Measurements from ENCODE around the gene PHC1.
A peak's percentile ranks its signal among the peaks of the same experiment; 100 is the strongest.
"Not testable (repeated sequence)": the region's sequence is repeated elsewhere in the genome, so short reads cannot be mapped to it uniquely, and the experiment has no call there.

Gene PHC1

DNA sequence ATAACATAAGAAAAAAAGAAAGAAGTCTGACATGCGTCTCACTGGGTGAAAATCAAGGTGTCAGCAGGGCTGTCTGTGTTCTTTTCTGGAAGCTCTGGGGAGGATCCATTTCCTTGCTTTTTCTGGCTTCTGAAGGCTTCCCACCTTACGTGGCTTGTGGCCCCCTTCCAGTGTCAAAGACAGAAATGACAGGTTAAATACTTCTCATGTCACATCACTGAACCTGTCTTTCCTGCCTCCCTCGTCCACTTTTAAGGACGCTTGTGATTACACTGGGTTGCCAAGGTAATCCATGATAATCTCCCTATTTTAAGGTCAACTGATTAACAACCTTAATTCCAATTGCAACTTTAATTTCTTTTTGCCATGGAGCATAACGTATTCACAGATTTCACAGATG, 4.6 kb upstream of the PHC1 start:
- Histone ChIP-seq H3K36me3 (ENCODE audit: control insufficient read depth in 2 of 2, insufficient read depth in 2 of 2, low read length in 2 of 2) (no peaks in the 10 kb centered on the region), H3K9ac (ENCODE audit: low read length in 2 of 2) (no peak overlapping the region), H3K4me1 (ENCODE audit: control insufficient read depth, insufficient read depth, low read length) (peaks cover 9% of the 10 kb centered on the region), H3K4me3 (ENCODE audit: low read length in 2 of 2) (no peak overlapping the region), H3K27me3 (ENCODE audit: control insufficient read depth in 1 of 2, insufficient read depth in 2 of 2, low read length in 2 of 2) (no peaks in the 10 kb centered on the region), H3K27ac (ENCODE audit: low read length) (no peak overlapping the region), H3K9me3 (ENCODE audit: control insufficient read depth in 2 of 2, low read length in 2 of 2) (no peaks in the 10 kb centered on the region)

GRCh38 chr12:8911606-8912268, 2.6 kb upstream of the PHC1 start:
- Histone ChIP-seq H3K9me3 (ENCODE audit: control insufficient read depth in 2 of 2, low read length in 2 of 2) (no peaks in the 10 kb centered on the region), H3K9ac (ENCODE audit: low read length in 2 of 2) (no peak overlapping the region), H3K27ac (ENCODE audit: low read length) (no peak overlapping the region), H3K4me3 (ENCODE audit: low read length in 2 of 2) (no peak overlapping the region), H3K27me3 (ENCODE audit: control insufficient read depth in 1 of 2, insufficient read depth in 2 of 2, low read length in 2 of 2) (no peaks in the 10 kb centered on the region), H3K36me3 (ENCODE audit: control insufficient read depth in 2 of 2, insufficient read depth in 2 of 2, low read length in 2 of 2) (no peaks in the 10 kb centered on the region), H3K4me1 (ENCODE audit: control insufficient read depth, insufficient read depth, low read length) (peaks cover 10% of the 10 kb centered on the region)

- Histone ChIP-seq H3K27me3 (ENCODE audit: control insufficient read depth in 1 of 2, insufficient read depth in 2 of 2, low read length in 2 of 2) (no peaks in the 10 kb centered on the region), H3K4me3 (ENCODE audit: low read length in 2 of 2) (peak overlapping the region in 1 of 2 donors; percentile 77), H3K36me3 (ENCODE audit: control insufficient read depth in 2 of 2, insufficient read depth in 2 of 2, low read length in 2 of 2) (peaks cover 0 to 3% of the 10 kb centered on the region in 2 donors), H3K9me3 (ENCODE audit: control insufficient read depth in 2 of 2, low read length in 2 of 2) (no peaks in the 10 kb centered on the region), H3K4me1 (ENCODE audit: control insufficient read depth, insufficient read depth, low read length) (peaks cover 10% of the 10 kb centered on the region), H3K9ac (ENCODE audit: low read length in 2 of 2) (peak overlapping the region; percentile 71 to 84), H3K27ac (ENCODE audit: low read length) (peak overlapping the region; percentile 91)
Observed at GRCh38 chr12:8912914-8913313, 1.4 kb upstream of the PHC1 start.

DNA sequence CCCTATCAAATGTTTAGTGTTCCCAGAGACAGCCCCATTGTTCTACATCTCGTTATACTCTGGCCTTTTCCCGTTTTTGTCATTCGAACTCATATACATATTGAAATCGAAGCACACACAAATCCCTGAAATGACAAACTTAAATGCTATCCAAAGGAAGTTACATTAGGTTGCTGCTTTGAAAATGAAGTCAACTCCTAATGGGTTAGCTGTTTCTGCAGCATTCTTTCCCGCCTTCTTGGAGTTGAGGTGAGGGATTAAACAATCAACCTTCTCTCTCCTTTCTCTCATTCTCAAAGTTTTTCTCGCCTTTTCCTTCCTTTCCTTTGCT, 642 bp upstream of the PHC1 start:
- no peaks in the 10 kb centered on the region for H3K27me3 ChIP-seq (ENCODE audit: control insufficient read depth in 1 of 2, insufficient read depth in 2 of 2, low read length in 2 of 2)
- no peaks in the 10 kb centered on the region for H3K9me3 ChIP-seq (ENCODE audit: control insufficient read depth in 2 of 2, low read length in 2 of 2)
- peak overlapping the region; percentile 91 for H3K27ac ChIP-seq (ENCODE audit: low read length)
- H3K9ac ChIP-seq (ENCODE audit: low read length in 2 of 2): peak overlapping the region; percentile 71 to 84
- peak overlapping the region; percentile 77 to 81 for H3K4me3 ChIP-seq (ENCODE audit: low read length in 2 of 2)
- peaks cover 2 to 5% of the 10 kb centered on the region in 2 donors for H3K36me3 ChIP-seq (ENCODE audit: control insufficient read depth in 2 of 2, insufficient read depth in 2 of 2, low read length in 2 of 2)
- H3K4me1 ChIP-seq (ENCODE audit: control insufficient read depth, insufficient read depth, low read length): peaks cover 10% of the 10 kb centered on the region

DNA sequence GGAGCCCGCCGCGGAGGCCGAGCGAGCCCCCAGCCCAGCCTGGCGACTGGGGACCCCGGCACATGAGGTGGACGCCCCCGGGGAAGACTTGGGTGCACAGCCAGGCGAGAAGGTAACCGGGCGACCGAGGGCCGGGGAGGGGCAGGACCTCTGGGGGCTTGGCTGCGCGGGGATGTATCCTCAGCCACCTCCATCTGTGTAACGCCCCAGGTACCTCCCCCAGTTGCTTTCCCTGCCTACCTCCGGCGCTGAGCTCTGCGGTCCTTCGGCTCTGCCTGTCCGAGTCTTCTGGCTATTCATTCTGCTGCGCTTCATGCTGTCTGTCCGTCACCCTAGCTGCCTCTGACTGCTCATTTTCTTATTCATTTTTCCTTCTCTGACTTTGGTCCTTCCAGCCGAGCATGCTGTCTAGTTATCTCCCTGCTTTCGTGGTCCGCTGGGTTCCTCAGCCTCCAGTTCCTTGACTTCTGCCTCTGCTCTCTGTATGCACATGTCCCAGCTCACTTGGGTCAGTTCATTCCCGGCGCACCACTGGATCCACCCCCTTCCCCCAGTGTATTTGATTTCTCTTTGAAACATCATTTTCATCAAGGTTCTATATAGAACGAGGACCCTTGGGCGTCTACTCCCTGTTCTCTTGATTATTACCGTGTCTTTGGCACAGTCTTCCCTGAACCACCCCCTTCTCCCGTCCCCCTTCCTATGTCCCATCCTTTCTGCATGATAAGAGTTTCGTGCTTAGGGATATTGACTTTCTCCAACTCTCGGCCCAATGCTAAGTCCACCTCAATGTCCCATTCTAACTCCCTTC, 612 bp downstream of the PHC1 start:
- Histone ChIP-seq H3K4me1 (ENCODE audit: control insufficient read depth, insufficient read depth, low read length) (peaks cover 10% of the 10 kb centered on the region), H3K36me3 (ENCODE audit: control insufficient read depth in 2 of 2, insufficient read depth in 2 of 2, low read length in 2 of 2) (peaks cover 4 to 9% of the 10 kb centered on the region in 2 donors), H3K27me3 (ENCODE audit: control insufficient read depth in 1 of 2, insufficient read depth in 2 of 2, low read length in 2 of 2) (no peaks in the 10 kb centered on the region), H3K9ac (ENCODE audit: low read length in 2 of 2) (peak overlapping the region; percentile 65 to 79), H3K4me3 (ENCODE audit: low read length in 2 of 2) (peak overlapping the region; percentile 87 to 89), H3K27ac (ENCODE audit: low read length) (peak overlapping the region; percentile 25), H3K9me3 (ENCODE audit: control insufficient read depth in 2 of 2, low read length in 2 of 2) (no peaks in the 10 kb centered on the region)

- H3K27me3 ChIP-seq (ENCODE audit: control insufficient read depth in 1 of 2, insufficient read depth in 2 of 2, low read length in 2 of 2): no peaks in the 10 kb centered on the region
- peaks cover 10% of the 10 kb centered on the region for H3K4me1 ChIP-seq (ENCODE audit: control insufficient read depth, insufficient read depth, low read length)
- peaks cover 12 to 13% of the 10 kb centered on the region in 2 donors for H3K36me3 ChIP-seq (ENCODE audit: control insufficient read depth in 2 of 2, insufficient read depth in 2 of 2, low read length in 2 of 2)
- peak overlapping the region in 1 of 2 donors; percentile 65 for H3K9ac ChIP-seq (ENCODE audit: low read length in 2 of 2)
- no peak overlapping the region for H3K4me3 ChIP-seq (ENCODE audit: low read length in 2 of 2)
- no peaks in the 10 kb centered on the region for H3K9me3 ChIP-seq (ENCODE audit: control insufficient read depth in 2 of 2, low read length in 2 of 2)
- H3K27ac ChIP-seq (ENCODE audit: low read length): no peak overlapping the region
Observed at GRCh38 chr12:8916154-8916553, 1.8 kb downstream of the PHC1 start.

DNA sequence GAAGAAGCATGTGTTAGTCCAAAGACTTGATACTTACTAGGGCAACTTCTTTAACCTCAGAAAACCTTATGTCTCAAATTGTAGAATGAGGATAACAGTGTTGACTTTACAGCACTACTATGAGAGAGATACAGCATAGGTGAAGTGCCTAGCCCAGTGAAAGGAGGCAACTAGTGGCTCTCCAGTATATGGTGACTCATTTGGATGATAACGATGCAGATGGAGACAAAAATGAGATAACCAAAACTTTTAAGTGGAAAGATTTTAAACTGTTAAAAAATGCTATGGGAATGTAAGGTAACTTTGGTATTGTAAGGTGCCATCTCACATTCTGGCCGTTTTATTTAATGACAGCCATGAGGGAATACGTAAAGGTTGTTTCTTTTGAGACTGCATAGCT, 2.7 kb downstream of the PHC1 start:
- peaks cover 10% of the 10 kb centered on the region for H3K4me1 ChIP-seq (ENCODE audit: control insufficient read depth, insufficient read depth, low read length)
- H3K9me3 ChIP-seq (ENCODE audit: control insufficient read depth in 2 of 2, low read length in 2 of 2): no peaks in the 10 kb centered on the region
- H3K4me3 ChIP-seq (ENCODE audit: low read length in 2 of 2): no peak overlapping the region
- no peak overlapping the region for H3K27ac ChIP-seq (ENCODE audit: low read length)
- H3K27me3 ChIP-seq (ENCODE audit: control insufficient read depth in 1 of 2, insufficient read depth in 2 of 2, low read length in 2 of 2): no peaks in the 10 kb centered on the region
- no peak overlapping the region for H3K9ac ChIP-seq (ENCODE audit: low read length in 2 of 2)
- peaks cover 17 to 19% of the 10 kb centered on the region in 2 donors for H3K36me3 ChIP-seq (ENCODE audit: control insufficient read depth in 2 of 2, insufficient read depth in 2 of 2, low read length in 2 of 2)

DNA sequence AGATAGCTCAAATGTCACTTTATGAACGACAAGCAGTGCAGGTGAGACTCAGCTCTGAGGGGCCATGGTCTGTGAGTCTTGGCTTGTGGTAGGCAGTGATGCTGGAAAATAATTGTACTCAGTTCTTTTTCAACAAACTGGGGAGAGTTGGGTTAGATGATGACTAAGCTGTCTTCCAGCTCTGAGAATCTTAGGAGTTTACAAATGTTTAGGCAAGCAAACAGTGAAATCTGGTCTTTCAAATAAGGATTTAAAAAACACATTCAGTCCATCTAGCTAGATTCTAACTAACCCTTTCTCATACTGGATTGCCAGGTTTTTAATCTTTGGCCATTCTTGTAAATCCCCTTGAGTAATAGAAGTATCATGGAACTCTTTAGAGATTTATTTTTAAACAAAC, 3.4 kb downstream of the PHC1 start:
- H3K4me3 ChIP-seq (ENCODE audit: low read length in 2 of 2): no peak overlapping the region
- peaks cover 23 to 27% of the 10 kb centered on the region in 2 donors for H3K36me3 ChIP-seq (ENCODE audit: control insufficient read depth in 2 of 2, insufficient read depth in 2 of 2, low read length in 2 of 2)
- peaks cover 10% of the 10 kb centered on the region for H3K4me1 ChIP-seq (ENCODE audit: control insufficient read depth, insufficient read depth, low read length)
- H3K27ac ChIP-seq (ENCODE audit: low read length): no peak overlapping the region
- H3K9me3 ChIP-seq (ENCODE audit: control insufficient read depth in 2 of 2, low read length in 2 of 2): no peaks in the 10 kb centered on the region
- H3K9ac ChIP-seq (ENCODE audit: low read length in 2 of 2): no peak overlapping the region
- H3K27me3 ChIP-seq (ENCODE audit: control insufficient read depth in 1 of 2, insufficient read depth in 2 of 2, low read length in 2 of 2): no peaks in the 10 kb centered on the region

DNA sequence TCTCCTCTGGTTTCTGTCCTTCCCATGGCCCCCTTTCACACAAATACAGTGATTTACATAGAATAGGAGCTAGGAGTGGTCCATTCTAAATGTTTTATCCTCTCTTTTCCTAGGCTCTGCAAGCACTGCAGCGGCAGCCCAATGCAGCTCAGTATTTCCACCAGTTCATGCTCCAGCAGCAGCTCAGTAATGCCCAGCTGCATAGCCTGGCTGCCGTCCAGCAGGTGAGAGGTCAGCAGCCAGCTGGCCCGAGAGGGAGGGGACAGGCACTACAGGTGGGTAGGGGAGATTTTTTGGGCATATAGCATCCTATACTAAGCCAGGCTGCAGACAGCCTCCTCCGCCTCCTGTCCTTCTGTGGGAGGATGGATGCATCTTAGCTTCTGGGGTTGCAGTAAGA, 5.3 kb downstream of the PHC1 start:
- not testable (repeated sequence) for H3K4me1 ChIP-seq (ENCODE audit: control insufficient read depth, insufficient read depth, low read length); H3K4me3 ChIP-seq (ENCODE audit: low read length in 2 of 2); H3K9me3 ChIP-seq (ENCODE audit: control insufficient read depth in 2 of 2, low read length in 2 of 2); H3K9ac ChIP-seq (ENCODE audit: low read length in 2 of 2); H3K27me3 ChIP-seq (ENCODE audit: control insufficient read depth in 1 of 2, insufficient read depth in 2 of 2, low read length in 2 of 2); H3K27ac ChIP-seq (ENCODE audit: low read length)
- peaks cover 27 to 33% of the 10 kb centered on the region in 2 donors for H3K36me3 ChIP-seq (ENCODE audit: control insufficient read depth in 2 of 2, insufficient read depth in 2 of 2, low read length in 2 of 2)

GRCh38 chr12:8922544-8922943, 8.2 kb downstream of the PHC1 start:
- H3K36me3 ChIP-seq (ENCODE audit: control insufficient read depth in 2 of 2, insufficient read depth in 2 of 2, low read length in 2 of 2): peaks cover 37 to 39% of the 10 kb centered on the region in 2 donors

More at GRCh38 chr12:8922544-8922943, 8.2 kb downstream of the PHC1 start:
- H3K4me3 ChIP-seq (ENCODE audit: low read length in 2 of 2): no peak overlapping the region
- H3K27me3 ChIP-seq (ENCODE audit: control insufficient read depth in 1 of 2, insufficient read depth in 2 of 2, low read length in 2 of 2): no peaks in the 10 kb centered on the region
- H3K4me1 ChIP-seq (ENCODE audit: control insufficient read depth, insufficient read depth, low read length): no peaks in the 10 kb centered on the region
- H3K27ac ChIP-seq (ENCODE audit: low read length): no peak overlapping the region
- no peak overlapping the region for H3K9ac ChIP-seq (ENCODE audit: low read length in 2 of 2)
- H3K9me3 ChIP-seq (ENCODE audit: control insufficient read depth in 2 of 2, low read length in 2 of 2): no peaks in the 10 kb centered on the region
